Epithelial cell of prostate (primary cell): ENCODE data around the gene TMCO5A.
"Not testable (repeated sequence)": the region's sequence is repeated elsewhere in the genome, so short reads cannot be mapped to it uniquely, and the experiment has no call there.

Experiments used
- DNase-seq: peaks from one replicate; pipeline ENCODE4 v3.0.0-alpha.2; 2011; ENCODE audit warnings: low read depth, low spot score
- H3K27ac ChIP-seq: fragments of 450-650 bp; 2 replicates; pipeline ENCODE4 v1.5.1; 2017; ENCODE audit warnings: mild to moderate bottlenecking

Gene TMCO5A

GRCh38 chr15:37960742-37961141 lies 26.3 kb downstream of the TMCO5A start:
- H3K27ac ChIP-seq, DNase-seq: not testable (repeated sequence)

GRCh38 chr15:37967788-37968187 lies 33.3 kb downstream of the TMCO5A start:
- no peak overlapping the region for H3K27ac ChIP-seq
- no peak for DNase-seq

- no peak for DNase-seq
- H3K27ac ChIP-seq = no peak overlapping the region
Measured at GRCh38 chr15:37973856-37974255, 39.4 kb downstream of the TMCO5A start.

- H3K27ac ChIP-seq = no peak overlapping the region
- no peak for DNase-seq
Measured at GRCh38 chr15:37978231-37978630, 43.8 kb downstream of the TMCO5A start.

GRCh38 chr15:37979671-37980409 lies 45.4 kb downstream of the TMCO5A start:
- no peak overlapping the region for H3K27ac ChIP-seq
- no peak for DNase-seq

GRCh38 chr15:37981201-37981600 lies 46.8 kb downstream of the TMCO5A start:
- no peak for DNase-seq
- no peak overlapping the region for H3K27ac ChIP-seq

- no peak overlapping the region for H3K27ac ChIP-seq
- DNase-seq = no peak
Measured at GRCh38 chr15:37981775-37982174, 47.3 kb downstream of the TMCO5A start.

- DNase-seq = peak; percentile 36
- H3K27ac ChIP-seq = no peak overlapping the region
Measured at GRCh38 chr15:37984368-37984767, 49.9 kb downstream of the TMCO5A start.

- DNase-seq = peak; percentile 14
- H3K27ac ChIP-seq = no peak overlapping the region
Measured at GRCh38 chr15:37995461-37996347, 61.3 kb downstream of the TMCO5A start.
